Mesenchymal stem cell (in vitro differentiated cells and primary cell): ENCODE data around the gene NKTR.

Experiments
- DNase-seq: peaks from one replicate; pipeline ENCODE4 v3.0.0-alpha.2; 2013
- H2AFZ ChIP-seq: one replicate; pipeline ENCODE4 v1.6.1; 2013; ENCODE audit warnings: low read depth, mild to moderate bottlenecking, control low read depth, inconsistent platforms, low read length, moderate library complexity
- H2AK5ac ChIP-seq: 2 replicates; pipeline ENCODE4 v1.6.1; 2013; ENCODE audit warnings: low read length, moderate library complexity, mild to moderate bottlenecking, inconsistent platforms; ENCODE audit not compliant: severe bottlenecking
- H2BK120ac ChIP-seq: one replicate; pipeline ENCODE4 v1.6.1; 2013; ENCODE audit warnings: low read depth, mild to moderate bottlenecking, inconsistent platforms, low read length, moderate library complexity
- H2BK12ac ChIP-seq, 2 experiments: one replicate each; pipeline ENCODE4 v1.6.1; 2013; ENCODE audit warnings: inconsistent platforms in 2 of 2, low read length in 2 of 2, mild to moderate bottlenecking in 2 of 2, moderate library complexity in 2 of 2, control low read depth in 1 of 2
- H2BK15ac ChIP-seq: one replicate; pipeline ENCODE4 v1.6.1; 2013; ENCODE audit warnings: mild to moderate bottlenecking, low read depth, inconsistent platforms; ENCODE audit not compliant: poor library complexity, severe bottlenecking
- H2BK5ac ChIP-seq: 2 replicates; pipeline ENCODE4 v1.6.1; 2013; ENCODE audit warnings: low read depth, mild to moderate bottlenecking, low read length, control low read depth, inconsistent platforms; ENCODE audit not compliant: poor library complexity, severe bottlenecking
- H3K14ac ChIP-seq, 2 experiments: one replicate each; pipeline ENCODE4 v1.6.1; 2013; ENCODE audit warnings: inconsistent platforms in 2 of 2, low read length in 2 of 2, control low read depth in 1 of 2, mild to moderate bottlenecking in 1 of 2, moderate library complexity in 1 of 2
- H3K18ac ChIP-seq, 2 experiments: one replicate each; pipeline ENCODE4 v1.6.1; 2013; ENCODE audit warnings: inconsistent platforms in 2 of 2, low read length in 2 of 2, control low read depth in 1 of 2, low read depth in 1 of 2, mild to moderate bottlenecking in 1 of 2
- H3K23ac ChIP-seq, 2 experiments: one replicate each; pipeline ENCODE4 v1.6.1; 2013; ENCODE audit warnings: inconsistent platforms in 2 of 2, low read length in 2 of 2, mild to moderate bottlenecking in 2 of 2, moderate library complexity in 2 of 2, control low read depth in 1 of 2
- H3K27ac ChIP-seq: 2 replicates; pipeline ENCODE4 v1.5.1; 2013; ENCODE audit warnings: mild to moderate bottlenecking, moderate library complexity, low read length, control low read depth, inconsistent platforms; ENCODE audit not compliant: poor library complexity, severe bottlenecking
- H3K27me3 ChIP-seq, 2 experiments: 2 replicates each; pipeline versions ENCODE4 v1.6.1 to v1.7.0; 2013; ENCODE audit warnings: low read length in 2 of 2, mild to moderate bottlenecking in 2 of 2, moderate library complexity in 2 of 2, control low read depth in 1 of 2, inconsistent platforms in 1 of 2; ENCODE audit not compliant: control insufficient read depth in 1 of 2, insufficient read depth in 1 of 2
- H3K36me3 ChIP-seq, 2 experiments: 2 replicates each; pipeline versions ENCODE4 v1.6.1 to v1.7.0; 2013; ENCODE audit warnings: low read length in 2 of 2, control low read depth in 1 of 2, inconsistent platforms in 1 of 2, low read depth in 1 of 2, mild to moderate bottlenecking in 1 of 2; ENCODE audit not compliant: insufficient read depth in 2 of 2, control insufficient read depth in 1 of 2
- H3K4ac ChIP-seq, 2 experiments: one replicate each; pipeline ENCODE4 v1.6.1; 2013; ENCODE audit warnings: inconsistent platforms in 2 of 2, low read length in 2 of 2, mild to moderate bottlenecking in 2 of 2, moderate library complexity in 2 of 2, control low read depth in 1 of 2, low read depth in 1 of 2
- H3K4me1 ChIP-seq: 2 replicates; pipeline ENCODE4 v1.6.1; 2013; ENCODE audit warnings: low read depth, low read length, control low read depth; ENCODE audit not compliant: control insufficient read depth, insufficient read depth
- H3K4me2 ChIP-seq: 2 replicates; pipeline ENCODE4 v1.6.1; 2013; ENCODE audit warnings: low read length, mild to moderate bottlenecking, inconsistent platforms; ENCODE audit not compliant: poor library complexity, severe bottlenecking
- H3K4me3 ChIP-seq, 2 experiments: 2 replicates each; pipeline versions ENCODE4 v1.5.1 to v1.7.0; 2013; ENCODE audit warnings: low read length in 2 of 2, mild to moderate bottlenecking in 2 of 2, control low read depth in 1 of 2, low read depth in 1 of 2; ENCODE audit not compliant: insufficient read depth in 1 of 2
- H3K79me1 ChIP-seq: replicated peaks from 2 replicates; pipeline ENCODE4 v1.6.1; 2013; ENCODE audit warnings: mild to moderate bottlenecking, control low read depth, low read length, inconsistent platforms; ENCODE audit not compliant: poor library complexity, severe bottlenecking
- H3K9ac ChIP-seq: 2 replicates; pipeline ENCODE4 v1.7.0; 2013; ENCODE audit warnings: mild to moderate bottlenecking, low read length, moderate library complexity
- H3K9me3 ChIP-seq: 2 replicates; pipeline ENCODE4 v1.7.0; 2013; ENCODE audit warnings: mild to moderate bottlenecking, low read length; ENCODE audit not compliant: control insufficient read depth
- H4K8ac ChIP-seq: one replicate; pipeline ENCODE4 v1.6.1; 2013; ENCODE audit warnings: inconsistent platforms, mild to moderate bottlenecking, low read length, moderate library complexity
- H4K91ac ChIP-seq: one replicate; pipeline ENCODE4 v1.6.1; 2013; ENCODE audit warnings: mild to moderate bottlenecking, low read length, inconsistent platforms
- WGBS: methylation state at CpG from one replicate; pipeline ENCODE4 v1.1.7; 2013; ENCODE audit warnings: mixed read lengths; 5-methylcytosine and 5-hydroxymethylcytosine counted together

The NKTR gene

DNA sequence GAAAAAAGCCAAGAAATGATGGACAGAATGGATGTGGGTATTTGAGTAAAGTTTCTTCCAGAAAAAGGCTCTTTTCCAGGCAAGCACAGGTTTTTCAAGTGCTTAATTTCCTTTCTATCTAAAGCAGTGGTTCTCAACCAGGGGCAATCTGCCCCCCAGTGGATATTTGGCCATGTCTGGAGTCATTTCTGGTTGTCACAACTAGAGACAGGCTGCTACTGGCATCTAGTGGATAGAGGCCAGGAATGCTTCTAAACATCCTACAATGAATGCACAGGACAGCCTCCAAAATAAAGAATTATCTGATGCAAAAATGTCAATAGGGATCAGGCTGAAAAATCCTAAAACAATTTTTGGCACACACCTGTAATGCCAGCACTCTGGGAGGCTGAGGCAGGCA is 42.6 kb upstream of the NKTR start:
- DNase-seq = no peak

DNA sequence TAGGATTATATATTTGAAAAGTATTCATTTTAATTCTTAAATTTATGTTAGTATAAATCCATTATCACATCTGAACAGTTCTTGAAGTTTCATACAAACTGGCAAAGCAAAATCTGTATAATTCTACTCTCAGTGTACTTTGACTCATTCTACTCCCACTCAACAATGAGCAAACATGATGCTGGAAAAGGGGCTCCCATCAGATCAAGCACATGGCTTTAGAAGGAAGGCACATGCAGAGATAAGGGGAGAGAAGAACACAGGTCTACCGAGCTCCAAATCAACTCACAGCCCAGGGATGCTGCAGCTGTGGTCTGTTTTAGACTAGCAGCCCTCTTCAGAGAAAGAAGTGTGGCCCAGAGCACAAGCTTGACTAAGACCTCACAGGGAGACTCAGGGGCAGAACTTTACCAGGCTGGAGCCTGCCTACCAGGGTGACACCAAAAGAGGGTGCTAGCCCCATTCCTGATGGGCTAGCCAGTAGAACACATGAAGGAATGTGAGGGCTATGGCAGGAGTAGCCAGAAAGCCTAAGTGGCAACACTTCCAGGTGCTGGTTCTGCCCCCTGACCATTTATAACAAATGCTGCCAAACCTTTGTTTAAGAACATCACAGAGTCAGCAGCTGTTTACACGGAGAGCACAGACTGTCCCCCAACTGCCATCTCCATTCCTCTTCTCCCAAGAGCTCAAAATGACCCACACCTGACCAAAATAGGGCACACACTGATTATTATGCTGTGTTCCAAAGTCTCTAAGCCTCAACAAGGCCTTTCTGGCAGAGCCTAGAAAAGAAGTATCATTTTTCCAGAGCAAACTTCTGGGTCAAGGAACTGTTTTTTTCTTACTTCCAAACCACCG is 38.2 kb upstream of the NKTR start:
- Histone ChIP-seq H4K91ac (no peak overlapping the region), H3K4me1 (no peaks in the 10 kb centered on the region), H2BK120ac (no peak overlapping the region), H3K4me2 (no peak overlapping the region), H2AK5ac (no peak overlapping the region), H3K18ac (no peak overlapping the region), H2BK12ac (no peak overlapping the region), H3K27me3 (no peaks in the 10 kb centered on the region), H3K4ac (no peak overlapping the region), H3K23ac (no peak overlapping the region), H2BK15ac (no peak overlapping the region), H2BK5ac (no peak overlapping the region), H3K4me3 (no peak overlapping the region), H3K79me1 (peaks cover 34% of the 10 kb centered on the region), H3K9me3 (no peaks in the 10 kb centered on the region), H4K8ac (no peak overlapping the region), H2AFZ (no peak overlapping the region), H3K36me3 (peaks cover 41 to 95% of the 10 kb centered on the region in 2 experiments), H3K9ac (no peak overlapping the region), H3K27ac (no peak overlapping the region), H3K14ac (no peak overlapping the region)
- DNase-seq = no peak
- 91% methylated on average over 3 of the region's 3 CpGs for WGBS

More for the DNA sequence above, 42.6 kb upstream of the NKTR start:
- no peak overlapping the region for H3K23ac ChIP-seq
- no peak overlapping the region for H3K18ac ChIP-seq
- H2BK15ac ChIP-seq = no peak overlapping the region
- H3K27ac ChIP-seq = no peak overlapping the region
- H3K4ac ChIP-seq = no peak overlapping the region
- no peaks in the 10 kb centered on the region for H3K4me1 ChIP-seq
- H2BK120ac ChIP-seq = no peak overlapping the region
- H3K4me2 ChIP-seq = no peak overlapping the region
- no peak overlapping the region for H3K4me3 ChIP-seq
- no peak overlapping the region for H3K9ac ChIP-seq
- H2BK5ac ChIP-seq = no peak overlapping the region
- no peak overlapping the region for H2AK5ac ChIP-seq
- peaks cover 12% of the 10 kb centered on the region for H3K79me1 ChIP-seq
- H4K91ac ChIP-seq = no peak overlapping the region
- no peaks in the 10 kb centered on the region for H3K27me3 ChIP-seq
- H3K36me3 ChIP-seq = peaks cover 36 to 94% of the 10 kb centered on the region in 2 experiments
- H3K14ac ChIP-seq = no peak overlapping the region
- no peak overlapping the region for H4K8ac ChIP-seq
- H2AFZ ChIP-seq = no peak overlapping the region
- no peaks in the 10 kb centered on the region for H3K9me3 ChIP-seq
- H2BK12ac ChIP-seq = no peak overlapping the region

DNA sequence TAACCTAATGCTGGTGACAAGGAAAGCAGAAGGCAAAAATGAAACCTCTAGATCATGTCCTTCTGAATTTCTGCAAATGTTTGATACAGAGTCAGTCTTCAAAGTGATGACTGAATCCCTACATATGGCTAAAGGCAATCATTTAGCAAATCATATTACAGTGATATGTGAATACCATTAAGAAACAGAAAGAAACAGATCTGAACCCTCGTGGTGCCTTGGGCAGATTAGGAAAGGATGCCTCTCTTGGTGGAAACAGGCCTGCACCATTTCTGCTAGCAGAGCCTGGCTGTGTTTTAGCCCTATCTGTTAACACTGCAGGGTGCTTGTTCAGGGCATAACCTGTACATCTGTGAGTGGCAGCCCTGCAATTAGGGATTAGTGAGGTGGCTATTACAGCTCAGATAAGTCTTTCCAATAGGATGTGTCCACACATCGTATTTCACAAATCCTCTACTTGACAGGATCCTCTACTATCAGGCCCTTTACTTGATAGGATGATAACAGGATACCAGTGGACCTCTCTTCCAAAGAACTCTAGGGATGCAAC is 30.8 kb upstream of the NKTR start:
- Histone ChIP-seq H2BK15ac (no peak overlapping the region), H3K4ac (no peak overlapping the region), H3K27ac (no peak overlapping the region), H3K27me3 (no peaks in the 10 kb centered on the region), H4K8ac (no peak overlapping the region), H3K9ac (no peak overlapping the region), H3K4me1 (peaks cover 3% of the 10 kb centered on the region), H3K14ac (no peak overlapping the region), H3K4me2 (no peak overlapping the region), H4K91ac (no peak overlapping the region), H3K9me3 (no peaks in the 10 kb centered on the region), H2AK5ac (no peak overlapping the region), H2BK5ac (no peak overlapping the region), H2AFZ (no peak overlapping the region), H3K79me1 (peaks cover 31% of the 10 kb centered on the region), H3K36me3 (peaks cover 31 to 56% of the 10 kb centered on the region in 2 experiments), H3K18ac (no peak overlapping the region), H3K4me3 (no peak overlapping the region), H2BK120ac (no peak overlapping the region), H3K23ac (no peak overlapping the region), H2BK12ac (no peak overlapping the region)
- WGBS = 94% methylated on average over 2 of the region's 2 CpGs
- no peak for DNase-seq

GRCh38 chr3:42572278-42572677 is 28.2 kb upstream of the NKTR start:
- Histone ChIP-seq H3K4me1 (peaks cover 3% of the 10 kb centered on the region), H2BK15ac (no peak overlapping the region), H2BK120ac (no peak overlapping the region), H4K8ac (no peak overlapping the region), H3K79me1 (peaks cover 18% of the 10 kb centered on the region), H2BK5ac (no peak overlapping the region), H3K27me3 (no peaks in the 10 kb centered on the region), H3K9me3 (peaks cover 9% of the 10 kb centered on the region), H3K14ac (no peak overlapping the region), H3K18ac (no peak overlapping the region), H3K9ac (no peak overlapping the region), H2AFZ (no peak overlapping the region), H4K91ac (no peak overlapping the region), H2BK12ac (no peak overlapping the region), H3K4ac (no peak overlapping the region), H3K27ac (no peak overlapping the region), H3K4me2 (no peak overlapping the region), H2AK5ac (no peak overlapping the region), H3K23ac (no peak overlapping the region), H3K4me3 (no peak overlapping the region), H3K36me3 (peaks cover 19 to 43% of the 10 kb centered on the region in 2 experiments)
- DNase-seq = peak; percentile 58
- WGBS = 67% methylated on average over 1 of the region's 3 CpGs
